Activated CD8-positive, alpha-beta memory T cell treated with anti-CD3 and anti-CD28 coated beads for 4 hours (primary cell): ENCODE results near the gene ABRAXAS1.

ENCODE experiments used
- DNase-seq, 2 donors: peaks; one replicate each; pipeline ENCODE4 v3.0.0-alpha.2; 2020; ENCODE audit warnings: low read depth in 2 of 2

Gene ABRAXAS1

GRCh38 chr4:83454686-83455085 lies 30.2 kb downstream of the ABRAXAS1 start:
- DNase-seq = no peak

DNA sequence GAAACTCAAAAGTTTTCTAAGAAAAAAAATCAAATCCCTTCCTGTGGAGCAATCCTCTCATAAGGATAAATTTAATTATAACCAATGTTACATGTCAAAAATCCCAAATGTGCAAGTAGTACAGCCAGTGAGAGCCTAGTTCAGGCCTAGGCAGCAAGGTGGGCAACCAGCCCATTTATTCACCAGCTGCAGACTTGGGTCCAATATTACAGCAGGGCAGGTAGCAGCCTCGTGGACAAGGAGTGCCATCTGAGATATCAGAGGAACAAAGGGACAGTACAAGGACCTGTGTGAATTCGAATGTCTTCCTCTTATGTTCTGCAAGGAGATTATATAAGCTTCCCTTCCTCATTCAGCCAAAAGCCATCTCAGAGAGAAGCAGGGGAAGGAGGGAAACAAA lies 35.9 kb downstream of the ABRAXAS1 start:
- DNase-seq = no peak

GRCh38 chr4:83440899-83441298 lies 44.0 kb downstream of the ABRAXAS1 start:
- DNase-seq = no peak

DNA sequence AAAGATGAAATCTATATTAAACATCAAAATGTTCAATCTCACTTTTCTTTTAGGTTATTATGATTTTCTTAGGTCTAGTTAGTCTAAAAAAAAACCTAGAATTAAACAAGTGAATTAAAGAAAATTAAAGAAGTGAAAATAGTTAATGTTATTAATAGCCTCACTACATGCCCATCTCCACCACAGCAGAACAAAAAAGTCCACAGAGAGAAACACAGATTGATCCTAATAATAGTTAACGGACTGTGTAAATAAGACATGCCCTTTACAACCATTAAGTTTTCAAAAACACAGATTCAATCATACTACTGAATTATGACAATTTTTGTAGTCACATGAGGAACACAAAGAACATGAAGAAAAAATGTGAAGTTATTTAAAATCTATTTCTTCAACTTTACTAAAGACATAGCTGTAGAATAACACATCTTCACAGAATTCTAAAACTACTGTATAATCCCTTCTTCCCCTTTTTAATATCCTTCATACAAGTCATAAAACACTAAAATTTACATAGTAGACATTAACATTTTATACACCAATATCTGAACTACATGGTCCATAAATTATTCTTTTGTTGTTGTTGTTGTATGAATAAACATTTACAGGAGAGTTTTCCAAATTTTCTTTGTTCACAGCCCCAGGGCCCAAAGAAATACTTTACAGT lies 44.6 kb downstream of the ABRAXAS1 start:
- DNase-seq = no peak

GRCh38 chr4:83438719-83439118 lies 46.2 kb downstream of the ABRAXAS1 start:
- no peak for DNase-seq

DNA sequence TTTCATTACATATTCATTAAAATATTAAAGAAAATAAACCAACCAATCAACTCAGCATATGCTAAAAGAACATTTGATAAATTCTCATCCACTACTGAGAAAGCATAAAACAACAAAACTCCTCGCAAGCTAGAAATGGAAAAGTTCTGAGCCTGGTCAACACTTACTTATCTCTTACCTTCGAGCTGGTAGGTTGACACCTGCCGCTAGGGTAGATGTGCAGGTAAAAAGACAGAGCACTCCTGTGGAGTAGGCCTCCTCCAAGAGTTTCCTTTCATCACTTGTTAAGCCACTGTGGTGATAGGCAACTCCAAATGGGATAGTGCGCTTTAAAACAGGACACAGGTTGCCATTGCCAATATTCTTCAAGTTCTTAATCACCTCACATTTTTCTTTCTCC lies 48.2 kb downstream of the ABRAXAS1 start:
- DNase-seq = no peak

- DNase-seq = no peak
Observed at GRCh38 chr4:83431200-83431599, 53.7 kb downstream of the ABRAXAS1 start.

- DNase-seq = no peak
Observed at GRCh38 chr4:83418211-83418610, 66.7 kb downstream of the ABRAXAS1 start.

DNA sequence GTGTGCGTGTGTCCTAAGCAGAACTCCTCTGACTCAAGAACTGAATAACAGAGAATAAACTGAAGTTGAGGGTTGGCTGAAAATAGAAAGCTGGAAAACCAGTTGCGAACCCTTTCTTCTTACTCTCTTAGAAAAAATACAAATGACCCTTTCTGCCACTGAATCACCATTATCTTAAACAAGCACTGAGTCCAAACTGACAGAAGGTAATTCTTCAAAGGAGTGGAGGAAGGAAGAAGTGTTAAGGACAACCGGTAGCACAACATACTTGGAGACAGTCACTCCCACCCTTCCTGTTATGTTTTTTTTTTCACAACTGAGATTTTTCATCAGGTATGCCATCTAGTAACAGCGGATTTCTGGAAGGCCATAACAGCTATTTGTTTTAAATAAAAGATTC lies 67.3 kb downstream of the ABRAXAS1 start:
- no peak for DNase-seq

- DNase-seq = no peak
Observed at GRCh38 chr4:83413676-83414075, 71.2 kb downstream of the ABRAXAS1 start.
